ENCODE measurements around the gene DPP9. TPM values are rescaled to one million over a fixed set of nuclear protein-coding genes. Genes with fewer than 3 reads are reported as not detected.

The DPP9 gene
- total and polyA plus RNA-seq, 2 of the 8 experiments (the other 6 are each of a cell fraction or from before 2014, with no cell fraction given) = 11.6 to 40.7 TPM

DNA sequence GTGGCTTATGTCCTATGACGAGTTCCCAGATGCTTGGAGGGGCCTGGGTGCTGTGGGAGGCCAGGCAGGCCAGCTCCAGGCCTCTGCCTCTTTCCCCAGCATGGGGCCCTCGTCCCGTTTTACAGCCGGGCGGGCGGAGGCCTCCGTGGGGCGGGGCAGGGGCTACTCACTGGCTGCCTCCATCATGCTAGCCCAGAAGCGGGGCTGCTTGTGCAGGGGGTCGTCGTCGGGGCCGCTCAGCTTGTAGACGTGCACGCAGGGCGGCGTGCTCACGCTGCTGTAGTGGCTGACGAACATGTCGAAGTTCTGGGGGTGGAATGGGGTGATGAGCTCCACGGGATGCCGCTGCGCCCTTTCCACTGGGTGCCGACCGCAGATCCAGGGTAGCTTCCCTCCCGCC, 35.1 kb downstream of the DPP9 start:
- Histone ChIP-seq H3K4ac (replicated peaks; ENCODE audit: insufficient read length, low read depth, low read length) (no peak overlapping the region), H2BK20ac (ENCODE audit: low read length) (no peak overlapping the region), H3K9ac (replicated peaks in 1 of 4; ENCODE audit: extremely low read depth in 1 of 4, low read depth in 3 of 4, low read length in 3 of 4) (no peak overlapping the region), H4K8ac (ENCODE audit: extremely low read depth, insufficient read depth, low read length) (no peak overlapping the region), H3K79me1 (ENCODE audit: low read depth, low read length) (no peaks in the 10 kb centered on the region), H3K36me3 (ENCODE audit: control insufficient read depth in 2 of 4, insufficient read depth in 4 of 4, low read length in 3 of 4) (peaks cover 5 to 32% (median 19%) of the 10 kb centered on the region in 4 experiments; a peak in 6 of 8 replicates), H4K91ac (replicated peaks; ENCODE audit: insufficient read length, low read length) (no peak overlapping the region), H3K27me3 (replicated peaks in 1 of 4; ENCODE audit: control insufficient read depth in 3 of 4, extremely low read depth in 1 of 4, insufficient read depth in 3 of 4, low read length in 3 of 4) (no peaks in the 10 kb centered on the region), H4K20me1 (replicated peaks in 1 of 2; ENCODE audit: control insufficient read depth in 1 of 2, insufficient read depth in 2 of 2, low read length in 2 of 2) (peaks cover 2 to 10% of the 10 kb centered on the region in 2 experiments), H3K4me2 (ENCODE audit: insufficient read depth in 1 of 2, low read depth in 2 of 2, low read length in 2 of 2) (no peak overlapping the region), H3K79me2 (ENCODE audit: control insufficient read depth in 1 of 2, insufficient read depth in 2 of 2, low read length in 2 of 2) (no peaks in the 10 kb centered on the region), H3K9me3 (ENCODE audit: insufficient read depth in 2 of 2, low read depth in 1 of 2, low read length in 1 of 2) (no peaks in the 10 kb centered on the region), H3K27ac (ENCODE audit: low read depth, low read length) (no peak overlapping the region), H3K18ac (ENCODE audit: extremely low read depth, low read length) (no peak overlapping the region), H3K56ac (replicated peaks; ENCODE audit: insufficient read length, low read depth, low read length) (no peak overlapping the region), H3K4me3 (ENCODE audit: extremely low read depth in 1 of 4, insufficient read depth in 2 of 4, low read depth in 3 of 4, low read length in 4 of 4) (no peak overlapping the region), H3K23me2 (ENCODE audit: low read depth, low read length) (no peaks in the 10 kb centered on the region), H4K5ac (ENCODE audit: insufficient read length, low read depth, low read length) (no peak overlapping the region), H2BK15ac (ENCODE audit: low read length) (no peak overlapping the region), H2BK120ac (replicated peaks; ENCODE audit: low read depth, low read length) (no peak overlapping the region), H2BK5ac (ENCODE audit: low read depth, low read length) (no peak overlapping the region), H2AFZ (ENCODE audit: low read length) (no peak overlapping the region), H3K4me1 (replicated peaks in 1 of 4; ENCODE audit: control insufficient read depth in 3 of 4, insufficient read depth in 4 of 4, low read length in 3 of 4) (no peaks in the 10 kb centered on the region), H3K14ac (ENCODE audit: insufficient read length) (no peak overlapping the region), H2AK5ac (ENCODE audit: low read depth, low read length) (no peak overlapping the region), H2BK12ac (ENCODE audit: low read depth, low read length) (no peak overlapping the region), H3K23ac (ENCODE audit: insufficient read length) (no peak overlapping the region)
- POLR2A ChIA-PET (ENCODE audit: partially characterized antibody) = interaction anchor here (1.2 to 1.8 kb wide), 3 partner anchors 8 to 10 kb away, joined by 6 to 7 read pairs (median 6); no protein-coding TSS in a partner anchor
- 90% methylated on average over 23 of the region's 26 CpGs; no CpG with 5 or more reads in 1 of the 2 experiments for WGBS, 2 experiments (ENCODE audit: extremely low coverage in 1 of 2, insufficient coverage in 1 of 2, insufficient read length in 1 of 2, insufficient replicate concordance in 2 of 2, low coverage in 1 of 2, low lambda C conversion rate in 2 of 2, missing lambda C conversion rate in 1 of 2)
- CTCF ChIA-PET (ENCODE audit: partially characterized antibody) = interaction anchor here (0.5 to 1.5 kb wide), 4 partner anchors 11 to 873 kb away, joined by 3 to 9 read pairs (median 5); no protein-coding TSS in a partner anchor
- FAIRE-seq = no peak
- DNase-seq (ENCODE audit: low read depth in 1 of 2, low spot score in 2 of 2) = no peak
- TF ChIP-seq POU5F1 (IDR thresholded peaks at IDR 0.05; ENCODE audit: low read depth, low read length) (no peak), SIRT6 (IDR thresholded peaks at IDR 0.05; ENCODE audit: low read length) (no peak), HDAC6 (IDR thresholded peaks at IDR 0.05; ENCODE audit: low read depth, low read length) (no peak), NRF1 (IDR thresholded peaks at IDR 0.05; ENCODE audit: low read depth, low read length) (no peak), SAP30 (IDR thresholded peaks at IDR 0.05; ENCODE audit: insufficient read depth, insufficient replicate concordance, low read length) (no peak)
